Common myeloid progenitor, CD34-positive (primary cell): ENCODE measurements around the gene OCLN. TPM values are rescaled to one million over a fixed set of nuclear protein-coding genes. Genes with fewer than 3 reads are reported as not detected.
A peak's percentile ranks its signal among the peaks of the same experiment; 100 is the strongest.
"Not testable (repeated sequence)": the region's sequence is repeated elsewhere in the genome, so short reads cannot be mapped to it uniquely, and the experiment has no call there.

Experiments
- CTCF ChIA-PET: fragments of 350-600 bp; sonication (Branson Sonifier 250); formaldehyde crosslinking; loops from one replicate; lab custom pipeline; 2021; ENCODE audit warnings: antibody characterized with exemption; lab: Charles Lee
- POLR2A ChIA-PET: fragments of 350-600 bp; sonication (Branson Sonifier 250); formaldehyde crosslinking; loops from one replicate; lab custom pipeline; 2021; ENCODE audit warnings: antibody characterized with exemption; lab: Charles Lee
- DNase-seq, 3 donors: peaks; one replicate each; pipeline versions ENCODE4 v3.0.0 to v3.0.0-alpha.2; 2013
- H3K27ac ChIP-seq, 2 experiments: 1 replicate in 1 of 2; 2 replicates in 1 of 2; pipeline ENCODE4 v1.7.0; 2013; ENCODE audit warnings: inconsistent platforms in 2 of 2, low read length in 2 of 2, mild to moderate bottlenecking in 2 of 2, low read depth in 1 of 2, moderate library complexity in 1 of 2; ENCODE audit not compliant: severe bottlenecking in 2 of 2, insufficient read depth in 1 of 2, poor library complexity in 1 of 2
- H3K27me3 ChIP-seq, 5 experiments: replicated peaks in 2 of 5; 1 replicate in 3 of 5; 2 replicates in 2 of 5; pipeline versions ENCODE4 v1.6.1 to v1.7.0; 2013; ENCODE audit warnings: low read length in 4 of 5, mild to moderate bottlenecking in 2 of 5, moderate library complexity in 2 of 5, inconsistent platforms in 1 of 5; ENCODE audit not compliant: insufficient read depth in 5 of 5, control insufficient read depth in 4 of 5
- H3K36me3 ChIP-seq, 4 experiments: 1 replicate in 2 of 4; 2 replicates in 2 of 4; pipeline versions ENCODE4 v1.6.1 to v1.7.0; 2013; ENCODE audit warnings: low read length in 3 of 4, control low read depth in 1 of 4, mild to moderate bottlenecking in 1 of 4; ENCODE audit not compliant: control insufficient read depth in 4 of 4, insufficient read depth in 4 of 4
- H3K4me1 ChIP-seq, 4 experiments: 1 replicate in 3 of 4; 2 replicates in 1 of 4; pipeline versions ENCODE4 v1.6.1 to v1.7.1; 2013; ENCODE audit warnings: low read length in 3 of 4, mild to moderate bottlenecking in 3 of 4, control low read depth in 1 of 4, inconsistent platforms in 1 of 4, moderate library complexity in 1 of 4; ENCODE audit not compliant: control insufficient read depth in 4 of 4, insufficient read depth in 4 of 4; ENCODE audit errors: control extremely low read depth in 1 of 4
- H3K4me3 ChIP-seq, 7 experiments: 1 replicate in 4 of 7; 2 replicates in 3 of 7; pipeline versions ENCODE4 v1.5.1 to v1.7.0; 2013; ENCODE audit warnings: mild to moderate bottlenecking in 7 of 7, low read length in 6 of 7, moderate library complexity in 6 of 7, inconsistent platforms in 2 of 7, low read depth in 2 of 7, control low read depth in 1 of 7; ENCODE audit not compliant: insufficient read depth in 4 of 7, control insufficient read depth in 1 of 7; ENCODE audit errors: extremely low read depth in 1 of 7
- H3K9me3 ChIP-seq, 5 experiments: 1 replicate in 4 of 5; 2 replicates in 1 of 5; pipeline versions ENCODE4 v1.6.1 to v1.7.1; 2013; ENCODE audit warnings: low read length in 4 of 5, mild to moderate bottlenecking in 2 of 5, inconsistent platforms in 1 of 5, low read depth in 1 of 5, moderate library complexity in 1 of 5; ENCODE audit not compliant: control insufficient read depth in 4 of 5, insufficient read depth in 2 of 5; ENCODE audit errors: control extremely low read depth in 1 of 5
- WGBS: methylation state at CpG from one replicate; pipeline ENCODE4 v1.1.5; 2013; ENCODE audit not compliant: insufficient coverage; 5-methylcytosine and 5-hydroxymethylcytosine counted together
- polyA plus RNA-seq: library from polyadenylated mRNA; unstranded; fragments of 120-200 nt; gene quantifications from one replicate; pipeline ENCODE4 v1.2.1, GENCODE V29; 2013

OCLN gene
- polyA plus RNA-seq, result 10.2 TPM

GRCh38 chr5:69492391-69492922 lies at the start of gene OCLN:
Gene OCLN, plus strand, starts transcription at chr5:69492790. Its CDS starts 11,455 bp downstream, at chr5:69504245.
- peak within 1 kb of the TSS; percentile 64 to 93 (median 88) for H3K4me3 ChIP-seq
- ChIA-PET POLR2A (interaction anchor here (0.6 kb wide), 1 partner anchor 407 kb away, joined by 3 read pairs; no protein-coding TSS in a partner anchor), CTCF (no interaction called here)
- no peak within 1 kb of the TSS for H3K27ac ChIP-seq
- H3K27me3 ChIP-seq, result peaks cover 0 to 18% (median 0%) of the 10 kb centered on the region in 5 experiments
- H3K4me1 ChIP-seq, result peaks cover 0 to 30% (median 23%) of the 10 kb centered on the region in 4 experiments
- no peaks in the 10 kb centered on the region for H3K36me3 ChIP-seq
- no peaks in the 10 kb centered on the region for H3K9me3 ChIP-seq
- WGBS, result 0% methylated on average over 25 of the region's 56 CpGs
- peak; percentile 78 to 87 (median 82) for DNase-seq

GRCh38 chr5:69444127-69444754 lies 48.3 kb upstream of the OCLN start:
- Histone ChIP-seq H3K4me3 (no peak overlapping the region), H3K36me3 (no peaks in the 10 kb centered on the region), H3K27ac (no peak overlapping the region), H3K9me3 (no peaks in the 10 kb centered on the region), H3K4me1 (no peaks in the 10 kb centered on the region), H3K27me3 (no peaks in the 10 kb centered on the region)
- WGBS, result 100% methylated on average over 6 of the region's 7 CpGs
- CTCF ChIA-PET, result no interaction called here
- no peak for DNase-seq
- POLR2A ChIA-PET, result no interaction called here

GRCh38 chr5:69449511-69449910 lies 43.1 kb upstream of the OCLN start:
- Histone ChIP-seq H3K27ac (no peak overlapping the region), H3K4me1 (no peaks in the 10 kb centered on the region), H3K9me3 (no peaks in the 10 kb centered on the region), H3K4me3 (no peak overlapping the region), H3K36me3 (no peaks in the 10 kb centered on the region), H3K27me3 (no peaks in the 10 kb centered on the region)
- WGBS, result 94% methylated on average over 3 of the region's 8 CpGs
- ChIA-PET POLR2A (no interaction called here), CTCF (no interaction called here)
- DNase-seq, result no peak

GRCh38 chr5:69450116-69450515 lies 42.5 kb upstream of the OCLN start:
- CTCF ChIA-PET, result no interaction called here
- no peak for DNase-seq
- WGBS, result 87% methylated on average over 1 of the region's 1 CpG
- Histone ChIP-seq H3K4me1 (no peaks in the 10 kb centered on the region), H3K4me3 (no peak overlapping the region), H3K9me3 (no peaks in the 10 kb centered on the region), H3K27ac (no peak overlapping the region), H3K27me3 (no peaks in the 10 kb centered on the region), H3K36me3 (no peaks in the 10 kb centered on the region)
- POLR2A ChIA-PET, result no interaction called here

- H3K27me3 ChIP-seq, DNase-seq, H3K27ac ChIP-seq, H3K4me3 ChIP-seq, CTCF ChIA-PET, POLR2A ChIA-PET, H3K36me3 ChIP-seq, H3K9me3 ChIP-seq, H3K4me1 ChIP-seq: not testable (repeated sequence)
- WGBS, result 96% methylated on average over 5 of the region's 8 CpGs
Measured at GRCh38 chr5:69450527-69450926, 42.1 kb upstream of the OCLN start.

GRCh38 chr5:69451941-69452647 lies 40.5 kb upstream of the OCLN start:
- Histone ChIP-seq H3K27me3 (no peaks in the 10 kb centered on the region), H3K36me3 (no peaks in the 10 kb centered on the region), H3K4me3 (no peak overlapping the region), H3K4me1 (no peaks in the 10 kb centered on the region), H3K9me3 (no peaks in the 10 kb centered on the region), H3K27ac (no peak overlapping the region)
- CTCF ChIA-PET, result interaction anchor here (1.2 kb wide), 1 partner anchor 13 kb away, joined by 3 read pairs; no protein-coding TSS in a partner anchor
- POLR2A ChIA-PET, result no interaction called here
- no peak for DNase-seq
- 67% methylated on average over 2 of the region's 4 CpGs for WGBS

GRCh38 chr5:69453487-69453886 lies 39.1 kb upstream of the OCLN start:
- H3K4me1 ChIP-seq, H3K9me3 ChIP-seq, H3K27ac ChIP-seq, H3K27me3 ChIP-seq, H3K36me3 ChIP-seq, H3K4me3 ChIP-seq, DNase-seq, CTCF ChIA-PET: not testable (repeated sequence)
- POLR2A ChIA-PET, result interaction anchor here (0.7 kb wide), 1 partner anchor 14 kb away, joined by 3 read pairs; no protein-coding TSS in a partner anchor
- 83% methylated on average over 1 of the region's 3 CpGs for WGBS
